H9 (cell line): ENCODE data around the gene HIVEP1. TPM values are rescaled to one million over a fixed set of nuclear protein-coding genes. Genes with fewer than 3 reads are reported as not detected.

Experiments used
- DNase-seq: peaks from one replicate; pipeline ENCODE4 v3.0.0-alpha.2; 2017
- H2AFZ ChIP-seq: one replicate; pipeline ENCODE4 v1.6.1; 2013; ENCODE audit warnings: mild to moderate bottlenecking, low read length, control low read depth, moderate library complexity
- H2AK5ac ChIP-seq: 2 replicates; pipeline ENCODE4 v1.6.1; 2013; ENCODE audit warnings: low read length, control low read depth, mixed read lengths; ENCODE audit not compliant: insufficient read length
- H2BK120ac ChIP-seq: one replicate; pipeline ENCODE4 v1.6.1; 2013; ENCODE audit warnings: low read depth, mild to moderate bottlenecking, low read length, control low read depth, inconsistent platforms; ENCODE audit not compliant: poor library complexity, severe bottlenecking
- H2BK12ac ChIP-seq: 2 replicates; pipeline ENCODE4 v1.6.1; 2013; ENCODE audit warnings: low read length, control low read depth, mixed read lengths, low read depth; ENCODE audit not compliant: insufficient read length
- H2BK15ac ChIP-seq: 2 replicates; pipeline ENCODE4 v1.6.1; 2013; ENCODE audit warnings: low read depth, low read length, control low read depth
- H2BK20ac ChIP-seq: one replicate; pipeline ENCODE4 v1.6.1; 2013; ENCODE audit warnings: low read depth, mild to moderate bottlenecking, low read length, control low read depth, inconsistent platforms; ENCODE audit not compliant: poor library complexity, severe bottlenecking
- H2BK5ac ChIP-seq: 2 replicates; pipeline ENCODE4 v1.6.1; 2013; ENCODE audit warnings: low read length, control low read depth, mixed read lengths; ENCODE audit not compliant: insufficient read length
- H3K14ac ChIP-seq: 2 replicates; pipeline ENCODE4 v1.6.1; 2013; ENCODE audit warnings: low read length, control low read depth; ENCODE audit not compliant: insufficient read depth
- H3K18ac ChIP-seq: 2 replicates; pipeline ENCODE4 v1.6.1; 2013; ENCODE audit warnings: low read depth, mild to moderate bottlenecking, mixed read lengths, low read length, control low read depth; ENCODE audit not compliant: insufficient read length
- H3K23ac ChIP-seq: 2 replicates; pipeline ENCODE4 v1.6.1; 2013; ENCODE audit warnings: low read length, control low read depth, mixed read lengths, low read depth; ENCODE audit not compliant: insufficient read length
- H3K23me2 ChIP-seq: 2 replicates; pipeline ENCODE4 v1.6.1; 2013; ENCODE audit warnings: low read depth, mild to moderate bottlenecking, mixed read lengths, low read length, control low read depth; ENCODE audit not compliant: insufficient read length, poor library complexity, severe bottlenecking
- H3K27ac ChIP-seq: 2 replicates; pipeline ENCODE4 v1.5.1; 2013; ENCODE audit warnings: low read length, control low read depth, mixed read lengths, low read depth; ENCODE audit not compliant: insufficient read length
- H3K27me3 ChIP-seq: 2 replicates; pipeline ENCODE4 v1.6.1; 2013; ENCODE audit warnings: low read length, control low read depth, inconsistent platforms; ENCODE audit not compliant: insufficient read depth
- H3K4ac ChIP-seq: 2 replicates; pipeline ENCODE4 v1.6.1; 2013; ENCODE audit warnings: low read depth, mild to moderate bottlenecking, control low read depth, inconsistent platforms, low read length, moderate library complexity
- H3K4me1 ChIP-seq: 2 replicates; pipeline ENCODE4 v1.6.1; 2013; ENCODE audit warnings: low read length, control low read depth, inconsistent platforms; ENCODE audit not compliant: insufficient read depth
- H3K4me2 ChIP-seq: 2 replicates; pipeline ENCODE4 v1.6.1; 2013; ENCODE audit warnings: low read length, control low read depth, mixed read lengths; ENCODE audit not compliant: insufficient read length, insufficient read depth
- H3K56ac ChIP-seq: 2 replicates; pipeline ENCODE4 v1.6.1; 2013; ENCODE audit warnings: low read depth, mild to moderate bottlenecking, mixed read lengths, low read length, control low read depth; ENCODE audit not compliant: insufficient read length
- H3K79me1 ChIP-seq: 2 replicates; pipeline ENCODE4 v1.6.1; 2013; ENCODE audit warnings: low read depth, mild to moderate bottlenecking, moderate library complexity, low read length, control low read depth, inconsistent platforms; ENCODE audit not compliant: insufficient read depth, poor library complexity, severe bottlenecking
- H3K79me2 ChIP-seq: 2 replicates; pipeline ENCODE4 v1.6.1; 2013; ENCODE audit warnings: low read length, control low read depth, inconsistent platforms; ENCODE audit not compliant: insufficient read depth
- H3K9ac ChIP-seq: 2 replicates; pipeline ENCODE4 v1.6.1; 2013; ENCODE audit warnings: low read length, control low read depth, mixed read lengths; ENCODE audit not compliant: insufficient read length; ENCODE audit errors: extremely low read depth
- H3K9me3 ChIP-seq: one replicate; pipeline ENCODE4 v1.6.1; 2013; ENCODE audit warnings: low read depth, low read length, inconsistent platforms; ENCODE audit not compliant: control insufficient read depth
- H3T11ph ChIP-seq: one replicate; pipeline ENCODE4 v1.6.1; 2013; ENCODE audit warnings: mild to moderate bottlenecking, low read length, control low read depth, inconsistent platforms
- H4K20me1 ChIP-seq: one replicate; pipeline ENCODE4 v1.6.1; 2013; ENCODE audit not compliant: control insufficient read depth, insufficient read length, insufficient read depth
- H4K5ac ChIP-seq: 2 replicates; pipeline ENCODE4 v1.6.1; 2013; ENCODE audit warnings: low read depth, mild to moderate bottlenecking, mixed read lengths, low read length, control low read depth; ENCODE audit not compliant: insufficient read length
- H4K8ac ChIP-seq: replicated peaks from 2 replicates; pipeline ENCODE4 v1.6.1; 2013; ENCODE audit warnings: low read length, control low read depth, mixed read lengths, low read depth; ENCODE audit not compliant: insufficient read length
- H4K91ac ChIP-seq: 2 replicates; pipeline ENCODE4 v1.6.1; 2013; ENCODE audit warnings: low read depth, mild to moderate bottlenecking, moderate library complexity, mixed read lengths, low read length, control low read depth; ENCODE audit not compliant: insufficient read length
- H3K27ac Mint-ChIP-seq, 3 experiments: 2 replicates in 2 of 3; 3 replicates in 1 of 3; pipeline ENCODE4 v1.8.0; 2020 to 2021; ENCODE audit warnings: mixed read lengths in 3 of 3, mild to moderate bottlenecking in 1 of 3, moderate library complexity in 1 of 3
- H3K27me3 Mint-ChIP-seq: 2 replicates; pipeline ENCODE4 v1.8.0; 2021; ENCODE audit warnings: low read depth, mild to moderate bottlenecking, moderate library complexity, mixed read lengths
- H3K36me3 Mint-ChIP-seq, 3 experiments: 2 replicates in 2 of 3; 3 replicates in 1 of 3; pipeline ENCODE4 v1.8.0; 2020 to 2021; ENCODE audit warnings: low read depth in 3 of 3, mixed read lengths in 3 of 3; ENCODE audit not compliant: insufficient read depth in 1 of 3
- H3K4me1 Mint-ChIP-seq, 2 experiments: 2 replicates each; pipeline ENCODE4 v1.8.0; 2020; ENCODE audit warnings: mixed read lengths in 2 of 2
- H3K4me3 Mint-ChIP-seq, 2 experiments: 2 replicates in 1 of 2; 3 replicates in 1 of 2; pipeline ENCODE4 v1.8.0; 2020 to 2021; ENCODE audit warnings: mild to moderate bottlenecking in 2 of 2, mixed read lengths in 2 of 2, moderate library complexity in 1 of 2
- H3K9me3 Mint-ChIP-seq, 2 experiments: 2 replicates in 1 of 2; 3 replicates in 1 of 2; pipeline ENCODE4 v1.8.0; 2020; ENCODE audit warnings: mild to moderate bottlenecking in 2 of 2, mixed read lengths in 2 of 2, moderate library complexity in 1 of 2
- WGBS: extraction: QIAGEN DNeasy Blood & Tissue Kit; methylation state at CpG from one replicate; pipeline ENCODE4 v1.1.7; 2013; ENCODE audit warnings: missing lambda C conversion rate, low lambda C conversion rate, mixed read lengths; ENCODE audit not compliant: insufficient read length; ENCODE audit errors: extremely low coverage; 5-methylcytosine and 5-hydroxymethylcytosine counted together
- total RNA-seq: library from RNA; stranded (reverse); gene quantifications from 2 replicates; pipeline ENCODE4 v1.2.1, GENCODE V29; 2021
- TF ChIP-seq, protein P1 (sequence below): fragments of 200-600 bp; sonication (generic); conservative IDR thresholded peaks from 3 replicates; pipeline ENCODE4 v1.8.0; 2021; ENCODE audit warnings: antibody characterized with exemption, mild to moderate bottlenecking

Gene HIVEP1
- total RNA-seq, 1 experiment from 2014 or later: 44.2 TPM

DNA sequence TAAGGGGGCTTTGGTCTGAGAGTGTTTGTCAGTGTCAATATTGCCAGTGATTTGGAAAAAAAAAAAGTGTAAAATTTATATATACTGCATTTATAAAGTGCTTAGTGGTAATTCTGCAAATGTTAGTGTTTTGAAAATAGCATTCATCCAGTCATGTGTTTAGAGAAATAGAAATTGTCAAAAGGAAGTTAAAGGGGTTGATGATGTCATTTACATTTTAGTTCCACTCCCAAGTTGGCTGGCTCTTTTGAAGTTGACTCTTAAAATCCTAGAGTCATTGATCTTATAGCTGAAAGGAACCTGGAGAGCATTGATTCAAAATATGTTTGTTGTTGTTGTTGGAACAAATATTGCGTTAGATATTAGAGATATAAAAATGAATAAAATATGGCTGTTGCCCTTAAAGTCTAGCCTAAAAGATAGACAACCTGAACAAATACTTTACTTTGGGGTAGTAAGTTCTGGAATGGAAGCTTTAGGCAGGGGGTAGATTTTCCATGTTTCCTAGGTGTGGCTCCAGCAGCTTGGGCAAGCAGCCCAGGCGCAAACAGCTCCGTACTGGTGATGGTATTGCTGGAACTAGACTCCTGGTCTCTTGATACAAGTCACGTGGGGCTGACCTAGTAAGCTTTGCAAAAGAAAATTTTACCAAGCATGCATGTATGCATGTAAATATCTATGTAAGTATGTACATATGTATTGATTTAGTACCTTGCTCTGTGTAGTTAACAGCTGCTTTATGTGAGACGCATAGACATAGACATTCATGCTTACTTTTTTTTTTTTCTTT, 46.3 kb downstream of the HIVEP1 start:
- Histone ChIP-seq H4K5ac (no peak overlapping the region), H3K4me1 (no peaks in the 10 kb centered on the region), H3K18ac (no peak overlapping the region), H2BK15ac (no peak overlapping the region), H2BK20ac (no peak overlapping the region), H3K4me2 (no peak overlapping the region), H3K14ac (no peak overlapping the region), H3K4ac (no peak overlapping the region), H2AK5ac (no peak overlapping the region), H3K27ac (no peak overlapping the region), H2AFZ (no peak overlapping the region), H3K27me3 (no peaks in the 10 kb centered on the region), H2BK120ac (no peak overlapping the region), H3K23ac (no peak overlapping the region), H3K23me2 (no peaks in the 10 kb centered on the region), H3K79me1 (peaks cover 3% of the 10 kb centered on the region), H4K91ac (no peak overlapping the region), H3K9ac (no peak overlapping the region), H3T11ph (no peak overlapping the region), H4K20me1 (no peaks in the 10 kb centered on the region), H2BK12ac (no peak overlapping the region), H4K8ac (no peak overlapping the region), H3K56ac (no peak overlapping the region), H3K79me2 (peaks cover 12% of the 10 kb centered on the region), H2BK5ac (no peak overlapping the region), H3K9me3 (no peaks in the 10 kb centered on the region)
- Mint-ChIP-seq H3K4me1 (peaks cover 15 to 17% of the 10 kb centered on the region in 2 experiments), H3K27me3 (no peaks in the 10 kb centered on the region), H3K9me3 (no peaks in the 10 kb centered on the region), H3K27ac (no peak overlapping the region), H3K4me3 (no peak overlapping the region), H3K36me3 (no peaks in the 10 kb centered on the region)
- TF ChIP-seq, protein P1, sequence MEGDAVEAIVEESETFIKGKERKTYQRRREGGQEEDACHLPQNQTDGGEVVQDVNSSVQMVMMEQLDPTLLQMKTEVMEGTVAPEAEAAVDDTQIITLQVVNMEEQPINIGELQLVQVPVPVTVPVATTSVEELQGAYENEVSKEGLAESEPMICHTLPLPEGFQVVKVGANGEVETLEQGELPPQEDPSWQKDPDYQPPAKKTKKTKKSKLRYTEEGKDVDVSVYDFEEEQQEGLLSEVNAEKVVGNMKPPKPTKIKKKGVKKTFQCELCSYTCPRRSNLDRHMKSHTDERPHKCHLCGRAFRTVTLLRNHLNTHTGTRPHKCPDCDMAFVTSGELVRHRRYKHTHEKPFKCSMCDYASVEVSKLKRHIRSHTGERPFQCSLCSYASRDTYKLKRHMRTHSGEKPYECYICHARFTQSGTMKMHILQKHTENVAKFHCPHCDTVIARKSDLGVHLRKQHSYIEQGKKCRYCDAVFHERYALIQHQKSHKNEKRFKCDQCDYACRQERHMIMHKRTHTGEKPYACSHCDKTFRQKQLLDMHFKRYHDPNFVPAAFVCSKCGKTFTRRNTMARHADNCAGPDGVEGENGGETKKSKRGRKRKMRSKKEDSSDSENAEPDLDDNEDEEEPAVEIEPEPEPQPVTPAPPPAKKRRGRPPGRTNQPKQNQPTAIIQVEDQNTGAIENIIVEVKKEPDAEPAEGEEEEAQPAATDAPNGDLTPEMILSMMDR: no peak
- no peak for DNase-seq
- 100% methylated on average over 1 of the region's 5 CpGs for WGBS
